H1 (cell line): ENCODE data around the gene PKDREJ. TPM values are rescaled to one million over a fixed set of nuclear protein-coding genes. Genes with fewer than 3 reads are reported as not detected.

Experiments
- CTCF ChIA-PET: fragments of 300-600 bp; sonication (Branson Sonifier 250); formaldehyde crosslinking; loops from one replicate; lab custom pipeline; 2021; ENCODE audit not compliant: partially characterized antibody; lab: Charles Lee
- POLR2A ChIA-PET: fragments of 300-600 bp; sonication (Branson Sonifier 250); formaldehyde crosslinking; loops from one replicate; lab custom pipeline; 2021; ENCODE audit warnings: inconsistent platforms; ENCODE audit not compliant: partially characterized antibody; lab: Charles Lee
- DNase-seq, 2 experiments: peaks; one replicate each; pipeline versions ENCODE4 v3.0.0 to v3.0.0-alpha.2; 2010 to 2022; ENCODE audit warnings: low spot score in 2 of 2, low read depth in 1 of 2, mixed read lengths in 1 of 2
- FAIRE-seq: peaks from 2 replicates; lab custom pipeline; 2011; peaks lifted over from hg19 to GRCh38; lab: Jason Lieb, UNC
- H2AFZ ChIP-seq: 2 replicates; pipeline ENCODE4 v1.8.1; 2012; ENCODE audit warnings: low read length, inconsistent platforms
- H2AK5ac ChIP-seq: 2 replicates; pipeline ENCODE4 v1.6.1; 2013; ENCODE audit warnings: low read depth, low read length
- H2BK120ac ChIP-seq: replicated peaks from 2 replicates; pipeline ENCODE3; 2013; ENCODE audit warnings: low read depth, low read length, inconsistent platforms
- H2BK12ac ChIP-seq: 2 replicates; pipeline ENCODE4 v1.6.1; 2013; ENCODE audit warnings: low read depth, low read length
- H2BK15ac ChIP-seq: 2 replicates; pipeline ENCODE4 v1.6.1; 2013; ENCODE audit warnings: low read length
- H2BK20ac ChIP-seq: 2 replicates; pipeline ENCODE4 v1.6.1; 2013; ENCODE audit warnings: low read length
- H2BK5ac ChIP-seq: 2 replicates; pipeline ENCODE4 v1.6.1; 2013; ENCODE audit warnings: low read depth, low read length
- H3K14ac ChIP-seq: 2 replicates; pipeline ENCODE4 v1.6.1; 2013; ENCODE audit warnings: inconsistent platforms; ENCODE audit not compliant: insufficient read length
- H3K18ac ChIP-seq: 2 replicates; pipeline ENCODE4 v1.6.1; 2013; ENCODE audit warnings: low read length; ENCODE audit errors: extremely low read depth
- H3K23ac ChIP-seq: 2 replicates; pipeline ENCODE4 v1.6.1; 2013; ENCODE audit warnings: inconsistent platforms; ENCODE audit not compliant: insufficient read length
- H3K23me2 ChIP-seq: 2 replicates; pipeline ENCODE4 v1.6.1; 2013; ENCODE audit warnings: low read depth, low read length
- H3K27ac ChIP-seq: 2 replicates; pipeline ENCODE4 v1.6.1; 2011; ENCODE audit warnings: low read depth, low read length, inconsistent platforms
- H3K27me3 ChIP-seq, 4 experiments: replicated peaks in 1 of 4; 1 replicate in 1 of 4; 2 replicates in 3 of 4; pipeline versions ENCODE4 v1.6.1 to v1.8.1; 2011 to 2013; ENCODE audit warnings: low read length in 3 of 4, mild to moderate bottlenecking in 3 of 4, inconsistent platforms in 2 of 4, mixed read lengths in 2 of 4, moderate library complexity in 1 of 4; ENCODE audit not compliant: control insufficient read depth in 3 of 4, insufficient read depth in 3 of 4; ENCODE audit errors: extremely low read depth in 1 of 4
- H3K36me3 ChIP-seq, 4 experiments: 2 replicates each; pipeline versions ENCODE4 v1.6.1 to v1.8.1; 2011 to 2013; ENCODE audit warnings: mild to moderate bottlenecking in 4 of 4, low read length in 3 of 4, moderate library complexity in 2 of 4, control low read depth in 1 of 4, inconsistent platforms in 1 of 4; ENCODE audit not compliant: insufficient read depth in 4 of 4, control insufficient read depth in 2 of 4
- H3K4ac ChIP-seq: replicated peaks from 2 replicates; pipeline ENCODE3; 2013; ENCODE audit warnings: low read length, low read depth, mixed read lengths, inconsistent platforms; ENCODE audit not compliant: insufficient read length
- H3K4me1 ChIP-seq, 4 experiments: replicated peaks in 1 of 4; 1 replicate in 1 of 4; 2 replicates in 3 of 4; pipeline versions ENCODE4 v1.6.1 to v1.8.1; 2011 to 2013; ENCODE audit warnings: low read length in 3 of 4, inconsistent platforms in 2 of 4, mixed read lengths in 1 of 4; ENCODE audit not compliant: insufficient read depth in 4 of 4, control insufficient read depth in 3 of 4
- H3K4me2 ChIP-seq, 2 experiments: 2 replicates each; pipeline versions ENCODE4 v1.6.1 to v1.8.1; 2011 to 2013; ENCODE audit warnings: low read depth in 2 of 2, low read length in 2 of 2, control low read depth in 1 of 2, inconsistent platforms in 1 of 2, mild to moderate bottlenecking in 1 of 2; ENCODE audit not compliant: insufficient read depth in 1 of 2
- H3K4me3 ChIP-seq, 4 experiments: fragments of 200-600, 300-600 bp in 1 of 4; sonication (generic), shearing (Covaris generic), sonication (Bioruptor Twin) in 1 of 4; 2 replicates each; pipeline versions ENCODE4 v1.5.1 to v1.8.1; 2011 to 2016; ENCODE audit warnings: low read length in 4 of 4, low read depth in 3 of 4, control low read depth in 2 of 4, inconsistent platforms in 2 of 4, mild to moderate bottlenecking in 2 of 4, mixed read lengths in 1 of 4, moderate library complexity in 1 of 4; ENCODE audit not compliant: insufficient read depth in 2 of 4; ENCODE audit errors: extremely low read depth in 1 of 4
- H3K56ac ChIP-seq: replicated peaks from 2 replicates; pipeline ENCODE3; 2013; ENCODE audit warnings: low read depth, mild to moderate bottlenecking, mixed read lengths, low read length, inconsistent platforms; ENCODE audit not compliant: insufficient read length
- H3K79me1 ChIP-seq: 2 replicates; pipeline ENCODE4 v1.6.1; 2013; ENCODE audit warnings: low read depth, low read length, control low read depth
- H3K79me2 ChIP-seq, 2 experiments: 2 replicates each; pipeline versions ENCODE4 v1.6.1 to v1.8.1; 2012 to 2013; ENCODE audit warnings: low read length in 2 of 2, mild to moderate bottlenecking in 2 of 2, inconsistent platforms in 1 of 2; ENCODE audit not compliant: insufficient read depth in 2 of 2, control insufficient read depth in 1 of 2
- H3K9ac ChIP-seq, 4 experiments: replicated peaks in 1 of 4; 1 replicate in 1 of 4; 2 replicates in 3 of 4; pipeline versions ENCODE4 v1.6.1 to v1.8.1; 2011 to 2013; ENCODE audit warnings: low read depth in 3 of 4, low read length in 3 of 4, control low read depth in 2 of 4, mild to moderate bottlenecking in 2 of 4, moderate library complexity in 2 of 4, inconsistent platforms in 1 of 4; ENCODE audit errors: extremely low read depth in 1 of 4
- H3K9me3 ChIP-seq, 2 experiments: 2 replicates each; pipeline versions ENCODE4 v1.6.1 to v1.8.1; 2012 to 2013; ENCODE audit warnings: mild to moderate bottlenecking in 2 of 2, moderate library complexity in 2 of 2, control low read depth in 1 of 2, inconsistent platforms in 1 of 2, low read depth in 1 of 2, low read length in 1 of 2, mixed read lengths in 1 of 2; ENCODE audit not compliant: insufficient read depth in 2 of 2
- H4K20me1 ChIP-seq, 2 experiments: replicated peaks in 1 of 2; 2 replicates each; pipeline versions ENCODE3 to v1.8.1; 2011 to 2013; ENCODE audit warnings: inconsistent platforms in 2 of 2, low read length in 2 of 2, mild to moderate bottlenecking in 1 of 2; ENCODE audit not compliant: insufficient read depth in 2 of 2, control insufficient read depth in 1 of 2
- H4K5ac ChIP-seq: 2 replicates; pipeline ENCODE4 v1.6.1; 2013; ENCODE audit warnings: low read length, low read depth, mixed read lengths, inconsistent platforms; ENCODE audit not compliant: insufficient read length
- H4K8ac ChIP-seq: 2 replicates; pipeline ENCODE4 v1.8.0; 2013; ENCODE audit warnings: mild to moderate bottlenecking, moderate library complexity, low read length, inconsistent platforms; ENCODE audit not compliant: insufficient read depth; ENCODE audit errors: extremely low read depth
- H4K91ac ChIP-seq: replicated peaks from 2 replicates; pipeline ENCODE3; 2013; ENCODE audit warnings: low read length, mixed read lengths, inconsistent platforms; ENCODE audit not compliant: insufficient read length
- EP300 ChIP-seq, 2 experiments: IDR thresholded peaks; 1 replicate in 1 of 2; 2 replicates in 1 of 2; pipeline ENCODE4 v1.6.1; 2011 to 2012; ENCODE audit warnings: low read depth in 2 of 2, low read length in 2 of 2, mild to moderate bottlenecking in 2 of 2, borderline replicate concordance in 1 of 2, inconsistent platforms in 1 of 2, moderate library complexity in 1 of 2
- RBBP5 ChIP-seq: IDR thresholded peaks from 2 replicates; pipeline ENCODE4 v1.7.1; 2012; ENCODE audit warnings: low read depth, mild to moderate bottlenecking, inconsistent platforms, low read length, moderate library complexity, borderline replicate concordance
- WGBS, 2 experiments: shearing (Covaris generic) in 1 of 2; methylation state at CpG; one replicate each; pipeline versions ENCODE4 v1.1.6 to v1.1.7; 2013 to 2015; ENCODE audit warnings: low lambda C conversion rate in 2 of 2, mixed read lengths in 2 of 2, inconsistent platforms in 1 of 2, low coverage in 1 of 2, missing lambda C conversion rate in 1 of 2; ENCODE audit not compliant: insufficient replicate concordance in 2 of 2, insufficient coverage in 1 of 2, insufficient read length in 1 of 2; ENCODE audit errors: extremely low coverage in 1 of 2, missing lambda C conversion rate in 1 of 2; 5-methylcytosine and 5-hydroxymethylcytosine counted together
- polyA plus RNA-seq, 7 experiments: library from polyadenylated mRNA; depleted of rRNA in 3 of 7; stranded (reverse) in 5 of 7; unstranded in 2 of 7; fragments of >200 nt in 5 of 7; fragments of 200-250 nt in 2 of 7; gene quantifications; 1 replicate in 5 of 7; 2 replicates in 1 of 7; 4 replicates in 1 of 7; pipeline versions ENCODE4 v1.2.1 to v1.2.3, GENCODE V29; 2011 to 2013; ENCODE audit warnings: missing spikeins in 2 of 7, mixed read lengths in 2 of 7
- total RNA-seq: library from RNA; stranded (reverse); fragmentation: NEBNext Ultra II Directional; extraction: Animal tissue kit (Norgen Biotek cat#: 25700); gene quantifications from 2 replicates; pipeline ENCODE4 v1.2.1, GENCODE V29; 2021

The PKDREJ gene
- total and polyA plus RNA-seq, 2 of the 8 experiments (the other 6 are each of a cell fraction or from before 2014, with no cell fraction given), result 0.02 to 0.04 TPM

DNA sequence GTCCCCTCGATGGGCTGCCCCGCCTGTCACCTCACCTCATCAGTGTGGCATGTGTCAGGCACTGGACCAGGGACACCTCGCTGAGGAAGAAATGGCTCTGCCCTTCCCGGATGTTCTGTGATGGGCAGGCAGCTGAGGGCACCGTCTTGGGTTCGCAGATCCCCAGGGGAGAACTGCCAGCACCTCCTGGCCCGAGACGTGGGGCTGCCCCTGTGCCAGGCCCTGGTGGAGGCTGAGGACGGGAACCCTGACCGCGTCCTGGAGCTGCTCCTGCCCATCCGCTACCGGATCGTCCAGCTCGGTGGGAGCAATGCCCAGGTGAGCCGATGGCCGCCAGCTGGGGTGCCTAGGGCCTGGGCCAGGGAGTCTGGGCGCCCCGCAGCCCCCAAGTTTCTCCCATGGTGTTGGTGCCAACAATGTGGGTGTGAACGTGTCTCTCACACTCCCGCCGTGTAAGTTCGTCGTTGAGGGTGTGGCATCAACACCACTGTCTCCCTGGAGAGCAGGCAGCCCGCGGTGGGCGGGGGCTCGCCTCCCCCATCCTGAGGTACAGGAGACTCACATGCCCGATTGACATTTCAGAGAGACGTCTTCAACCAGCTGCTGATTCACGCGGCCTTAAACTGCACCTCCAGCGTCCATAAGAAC is 26.2 kb upstream of the PKDREJ start:
- Histone ChIP-seq H3K9ac (no peak overlapping the region), H3K4ac (no peak overlapping the region), H2BK20ac (no peak overlapping the region), H4K5ac (no peak overlapping the region), H3K9me3 (no peaks in the 10 kb centered on the region), H3K79me1 (no peaks in the 10 kb centered on the region; the same call in 1 of the 2 replicates), H3K23me2 (no peaks in the 10 kb centered on the region), H2AFZ (no peak overlapping the region), H3K79me2 (no peaks in the 10 kb centered on the region), H3K36me3 (peaks cover 0 to 7% (median 0%) of the 10 kb centered on the region in 4 experiments; a peak in 3 of 8 replicates), H2BK15ac (no peak overlapping the region), H2BK120ac (no peak overlapping the region), H2AK5ac (no peak overlapping the region), H3K18ac (no peak overlapping the region), H4K8ac (no peak overlapping the region), H3K27ac (no peak overlapping the region), H3K4me2 (no peak overlapping the region), H3K27me3 (no peaks in the 10 kb centered on the region), H4K91ac (no peak overlapping the region), H3K14ac (no peak overlapping the region), H3K4me1 (no peaks in the 10 kb centered on the region), H2BK5ac (no peak overlapping the region), H2BK12ac (no peak overlapping the region), H3K56ac (no peak overlapping the region), H4K20me1 (peaks cover 0 to 3% of the 10 kb centered on the region in 2 experiments), H3K4me3 (no peak overlapping the region), H3K23ac (no peak overlapping the region)
- ChIA-PET CTCF (interaction anchor here (0.7 kb wide), 1 partner anchor 23 kb away, joined by 4 read pairs; no protein-coding TSS in a partner anchor), POLR2A (interaction anchor here (1.0 to 1.2 kb wide), 2 partner anchors 9 to 34 kb away, joined by 3 to 4 read pairs; no protein-coding TSS in a partner anchor)
- no peak for DNase-seq
- no peak for FAIRE-seq
- WGBS, 2 experiments, result 95% methylated on average over 32 of the region's 33 CpGs; no CpG with 5 or more reads in 1 of the 2 experiments
- TF ChIP-seq EP300 (IDR thresholded peaks at IDR 0.05; ENCODE audit: borderline replicate concordance in 1 of 2, low read depth in 2 of 2, low read length in 2 of 2), result no peak
- TF ChIP-seq RBBP5, result no peak
